ENCODE results near the gene FGF14.
A peak's percentile ranks its signal among the peaks of the same experiment; 100 is the strongest.

The FGF14 gene

GRCh38 chr13:101967781-101968180 lies 434.1 kb downstream of the FGF14 start:
- DNase-seq: no peak

GRCh38 chr13:101967216-101967615 lies 434.6 kb downstream of the FGF14 start:
- no peak for DNase-seq

- no peak for DNase-seq
Observed at GRCh38 chr13:101965096-101965495, 436.8 kb downstream of the FGF14 start.

GRCh38 chr13:101959016-101959415 lies 442.8 kb downstream of the FGF14 start:
- DNase-seq: no peak

GRCh38 chr13:101955764-101956163 lies 446.1 kb downstream of the FGF14 start:
- DNase-seq: no peak

- DNase-seq: no peak
Observed at GRCh38 chr13:101951114-101951513, 450.7 kb downstream of the FGF14 start.

- no peak for DNase-seq
Observed at GRCh38 chr13:101949681-101950080, 452.2 kb downstream of the FGF14 start.

GRCh38 chr13:101946401-101946800 lies 455.4 kb downstream of the FGF14 start:
- DNase-seq: peak; percentile 88

GRCh38 chr13:101945435-101945834 lies 456.4 kb downstream of the FGF14 start:
- DNase-seq: peak; percentile 19

- no peak for DNase-seq
Observed at GRCh38 chr13:101944521-101944920, 457.3 kb downstream of the FGF14 start.

GRCh38 chr13:101942535-101943157 lies 459.2 kb downstream of the FGF14 start:
- DNase-seq: peak; percentile 12

- DNase-seq: peak; percentile 78
Observed at GRCh38 chr13:101942038-101942437, 459.8 kb downstream of the FGF14 start.

GRCh38 chr13:101941095-101941783 lies 460.6 kb downstream of the FGF14 start:
- DNase-seq: peak; percentile 11

GRCh38 chr13:101939370-101939769 lies 462.5 kb downstream of the FGF14 start:
- DNase-seq: no peak

GRCh38 chr13:101935828-101936227 lies 466.0 kb downstream of the FGF14 start:
- no peak for DNase-seq

- no peak for DNase-seq
Observed at GRCh38 chr13:101931186-101931585, 470.7 kb downstream of the FGF14 start.

- DNase-seq: no peak
Observed at GRCh38 chr13:101930331-101930730, 471.5 kb downstream of the FGF14 start.

GRCh38 chr13:101925731-101926130 lies 476.1 kb downstream of the FGF14 start:
- DNase-seq: peak; percentile 72

GRCh38 chr13:101919541-101920181 lies 482.2 kb downstream of the FGF14 start:
- DNase-seq: peak; percentile 45

GRCh38 chr13:101917833-101918661 lies 483.8 kb downstream of the FGF14 start:
- peak; percentile 84 for DNase-seq

- DNase-seq: peak; percentile 71
Observed at GRCh38 chr13:101917475-101917810, 484.4 kb downstream of the FGF14 start.

GRCh38 chr13:101916775-101917474 lies 484.9 kb downstream of the FGF14 start:
- DNase-seq: no peak

Data from NCI-H2171 treated with DMSO at 0.1 percent for 48 hours (cell line).